ENCODE measurements around the gene SCNN1B. TPM values are rescaled to one million over a fixed set of nuclear protein-coding genes. Genes with fewer than 3 reads are reported as not detected.

Gene SCNN1B
- total RNA-seq, 1 donor from 2014 or later, result 50.3 TPM

DNA sequence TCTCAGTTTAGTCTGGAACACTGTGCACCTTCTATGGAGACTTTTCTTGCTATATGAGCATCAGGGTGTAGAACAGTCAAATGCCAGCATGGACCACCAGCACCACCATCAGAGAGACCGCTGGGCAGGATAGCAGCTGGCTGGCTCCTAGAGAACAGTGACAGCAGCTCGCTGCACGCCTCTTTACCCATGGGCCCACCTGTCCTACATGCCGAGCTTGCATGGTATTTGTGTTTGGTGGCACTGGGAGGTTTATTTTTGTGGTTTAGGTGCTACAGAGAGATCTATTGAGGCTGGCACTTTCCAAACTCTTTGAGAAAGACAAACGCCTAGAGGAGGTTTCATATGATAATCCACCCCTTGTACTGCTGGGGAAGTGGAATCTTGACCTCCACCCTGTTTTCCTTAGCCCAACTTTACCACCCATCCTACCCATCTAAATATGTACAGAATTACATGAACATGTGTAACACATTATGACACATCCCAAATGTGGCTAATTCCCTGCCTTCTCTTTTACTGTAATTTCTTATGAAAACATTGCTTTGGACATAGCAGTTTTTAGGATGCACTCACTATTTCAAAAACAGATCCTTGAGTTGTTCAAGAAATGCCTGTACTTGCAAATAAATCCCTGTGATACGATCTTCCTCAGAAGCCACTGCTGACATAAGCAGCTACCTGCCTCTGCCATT lies 104.6 kb downstream of the SCNN1B start:
- H3K27ac ChIP-seq, result no peak overlapping the region
- no peaks in the 10 kb centered on the region for H3K4me1 ChIP-seq
- intact Hi-C loops (cut with DNase I), result no loop called here
- H3K27me3 ChIP-seq, result no peaks in the 10 kb centered on the region
- ATAC-seq (no peak), DNase-seq (no peak)
- H3K4me3 ChIP-seq, result no peak overlapping the region
- H3K9me3 ChIP-seq, result no peaks in the 10 kb centered on the region
- H3K36me3 ChIP-seq, result peaks cover 74% of the 10 kb centered on the region
- TF ChIP-seq, protein P1, sequence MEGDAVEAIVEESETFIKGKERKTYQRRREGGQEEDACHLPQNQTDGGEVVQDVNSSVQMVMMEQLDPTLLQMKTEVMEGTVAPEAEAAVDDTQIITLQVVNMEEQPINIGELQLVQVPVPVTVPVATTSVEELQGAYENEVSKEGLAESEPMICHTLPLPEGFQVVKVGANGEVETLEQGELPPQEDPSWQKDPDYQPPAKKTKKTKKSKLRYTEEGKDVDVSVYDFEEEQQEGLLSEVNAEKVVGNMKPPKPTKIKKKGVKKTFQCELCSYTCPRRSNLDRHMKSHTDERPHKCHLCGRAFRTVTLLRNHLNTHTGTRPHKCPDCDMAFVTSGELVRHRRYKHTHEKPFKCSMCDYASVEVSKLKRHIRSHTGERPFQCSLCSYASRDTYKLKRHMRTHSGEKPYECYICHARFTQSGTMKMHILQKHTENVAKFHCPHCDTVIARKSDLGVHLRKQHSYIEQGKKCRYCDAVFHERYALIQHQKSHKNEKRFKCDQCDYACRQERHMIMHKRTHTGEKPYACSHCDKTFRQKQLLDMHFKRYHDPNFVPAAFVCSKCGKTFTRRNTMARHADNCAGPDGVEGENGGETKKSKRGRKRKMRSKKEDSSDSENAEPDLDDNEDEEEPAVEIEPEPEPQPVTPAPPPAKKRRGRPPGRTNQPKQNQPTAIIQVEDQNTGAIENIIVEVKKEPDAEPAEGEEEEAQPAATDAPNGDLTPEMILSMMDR (IDR thresholded peaks at IDR 0.05), result no peak

DNA sequence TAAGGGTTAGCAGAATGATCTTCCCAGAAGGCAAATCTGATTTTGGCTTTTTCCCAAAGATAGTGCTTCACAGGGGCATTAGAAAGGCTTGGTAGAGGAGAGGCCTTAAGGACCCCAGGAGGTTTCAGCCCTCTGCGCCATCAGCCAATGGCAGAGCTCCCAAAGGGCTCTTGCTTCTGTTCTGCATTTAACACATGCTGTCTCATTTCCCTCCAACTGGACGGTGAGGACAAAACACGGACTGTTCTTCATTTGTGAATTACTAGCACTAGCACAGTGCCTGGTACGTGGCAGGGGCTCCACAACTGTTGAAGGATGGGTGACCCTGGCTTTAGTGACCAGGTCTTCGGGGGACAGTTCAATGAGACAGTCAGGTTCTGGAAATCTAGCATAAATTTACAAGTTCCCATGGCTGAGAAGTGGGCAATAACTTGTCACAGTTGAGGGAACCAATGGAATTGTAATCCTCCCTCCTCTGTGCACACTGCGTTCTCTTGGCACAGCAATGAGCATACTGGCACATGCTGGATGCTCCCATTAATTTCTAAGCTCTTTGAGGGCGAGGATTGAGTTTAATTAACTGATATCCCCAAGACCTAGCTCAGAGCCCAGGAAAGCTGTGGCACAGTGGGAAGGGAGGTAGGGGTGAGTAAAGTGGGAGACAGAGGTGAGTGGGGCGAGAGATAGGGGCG lies 105.5 kb downstream of the SCNN1B start:
- H3K9me3 ChIP-seq, result no peaks in the 10 kb centered on the region
- H3K36me3 ChIP-seq, result peaks cover 74% of the 10 kb centered on the region
- no peaks in the 10 kb centered on the region for H3K4me1 ChIP-seq
- TF ChIP-seq, protein P1 (IDR thresholded peaks at IDR 0.05), result no peak
- no peak overlapping the region for H3K27ac ChIP-seq
- no peak overlapping the region for H3K4me3 ChIP-seq
- no peaks in the 10 kb centered on the region for H3K27me3 ChIP-seq
- DNase-seq (no peak), ATAC-seq (no peak)
- intact Hi-C loops (cut with DNase I), result no loop called here

DNA sequence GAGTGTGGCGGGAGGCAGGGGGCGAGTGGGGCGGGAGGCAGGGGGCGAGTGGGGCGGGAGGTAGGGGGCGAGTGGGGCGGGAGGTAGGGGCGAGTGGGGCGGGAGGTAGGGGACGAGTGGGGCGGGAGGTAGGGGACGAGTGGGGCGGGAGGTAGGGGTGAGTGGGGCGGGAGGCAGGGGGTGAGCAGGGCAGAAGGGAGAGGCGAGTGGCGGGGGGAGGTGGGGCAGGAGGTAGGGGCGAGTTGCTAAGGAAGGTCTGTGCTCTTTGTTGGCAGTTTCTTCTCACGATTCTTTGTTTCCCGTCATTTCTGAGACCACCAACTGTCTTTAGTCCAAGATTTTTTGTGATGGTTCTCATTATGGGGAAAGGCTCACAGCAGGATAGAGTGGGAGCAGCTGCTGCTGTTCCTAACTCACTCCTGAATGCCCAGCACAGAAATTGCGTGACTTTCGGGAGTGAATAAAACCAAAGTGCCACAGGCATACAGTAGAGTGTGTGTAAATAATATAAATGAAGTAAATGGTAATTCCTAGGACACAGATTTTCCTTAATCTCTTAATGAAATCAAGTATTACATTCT lies 106.2 kb downstream of the SCNN1B start:
- H3K4me1 ChIP-seq, result no peaks in the 10 kb centered on the region
- TF ChIP-seq, protein P1 (IDR thresholded peaks at IDR 0.05), result no peak
- intact Hi-C loops (cut with DNase I), result no loop called here
- ATAC-seq, result no peak
- H3K4me3 ChIP-seq, result no peak overlapping the region
- H3K27me3 ChIP-seq, result no peaks in the 10 kb centered on the region
- no peak overlapping the region for H3K27ac ChIP-seq
- no peaks in the 10 kb centered on the region for H3K9me3 ChIP-seq
- no peak for DNase-seq
- H3K36me3 ChIP-seq, result peaks cover 73% of the 10 kb centered on the region

DNA sequence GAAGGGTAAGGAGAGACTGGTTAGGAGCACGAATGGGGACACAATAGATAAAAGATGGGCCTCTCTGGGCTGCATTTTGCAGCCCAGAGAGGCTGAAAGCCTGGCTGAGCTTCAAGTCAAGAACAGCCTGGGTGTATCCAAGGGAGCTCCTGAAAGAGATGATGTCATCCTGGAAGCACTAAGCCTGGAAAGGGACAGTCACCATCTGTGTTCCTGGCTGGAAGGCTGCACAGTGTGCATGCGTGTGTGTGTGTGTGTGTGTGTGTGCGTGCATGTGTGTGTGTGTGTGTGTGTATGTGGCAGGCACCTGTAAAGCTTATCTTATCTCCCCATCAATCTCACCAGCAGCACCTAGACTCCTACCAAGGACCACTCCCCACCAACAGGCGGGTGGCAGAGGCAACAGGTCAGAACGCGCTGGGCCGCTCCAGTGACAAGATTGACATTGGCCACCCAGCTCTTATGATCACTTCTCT lies 106.8 kb downstream of the SCNN1B start:
- no peaks in the 10 kb centered on the region for H3K4me1 ChIP-seq
- H3K9me3 ChIP-seq, result no peaks in the 10 kb centered on the region
- intact Hi-C loops (cut with DNase I), result no loop called here
- TF ChIP-seq, protein P1 (IDR thresholded peaks at IDR 0.05), result no peak
- no peak for DNase-seq
- H3K27me3 ChIP-seq, result no peaks in the 10 kb centered on the region
- H3K36me3 ChIP-seq, result peaks cover 73% of the 10 kb centered on the region
- peak; percentile 88 for ATAC-seq
- H3K27ac ChIP-seq, result no peak overlapping the region
- no peak overlapping the region for H3K4me3 ChIP-seq

DNA sequence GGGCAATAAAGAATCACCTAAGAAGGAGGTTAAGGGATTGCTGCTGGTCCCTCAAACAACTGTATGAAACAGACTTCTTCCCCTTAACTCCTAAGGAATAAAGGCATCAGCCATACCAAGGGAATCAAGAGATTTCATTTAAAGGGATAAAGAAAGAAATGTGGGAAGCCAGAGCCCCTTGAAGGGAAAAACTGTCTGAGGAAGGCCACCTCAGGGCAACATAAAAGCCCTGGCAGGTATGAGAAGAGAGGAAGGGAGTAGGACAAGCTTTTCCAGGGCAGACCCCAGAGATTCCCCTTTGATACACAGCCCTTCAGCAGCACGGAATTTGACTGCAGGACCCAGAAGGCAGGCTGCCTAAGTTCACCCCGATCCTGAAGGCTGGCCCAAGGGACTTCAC lies 107.4 kb downstream of the SCNN1B start:
- H3K9me3 ChIP-seq, result no peaks in the 10 kb centered on the region
- peaks cover 71% of the 10 kb centered on the region for H3K36me3 ChIP-seq
- no peak overlapping the region for H3K4me3 ChIP-seq
- H3K27ac ChIP-seq, result no peak overlapping the region
- TF ChIP-seq, protein P1 (IDR thresholded peaks at IDR 0.05), result no peak
- ATAC-seq (no peak), DNase-seq (no peak)
- H3K4me1 ChIP-seq, result no peaks in the 10 kb centered on the region
- H3K27me3 ChIP-seq, result no peaks in the 10 kb centered on the region
- intact Hi-C loops (cut with DNase I), result no loop called here
